Cardiac fibroblast (primary cell): ENCODE measurements around the gene ACYP1.

ENCODE experiments used
- DNase-seq, 2 donors: peaks; one replicate each; pipeline versions ENCODE4 v3.0.0 to v3.0.0-alpha.2; 2010; ENCODE audit warnings: low read depth in 2 of 2
- H3K4me3 ChIP-seq, 2 donors: replicated peaks in 1 of 2; 1 replicate in 1 of 2; 2 replicates in 1 of 2; pipeline ENCODE4 v1.5.1; 2011; ENCODE audit warnings: low read depth in 2 of 2, low read length in 2 of 2, mild to moderate bottlenecking in 2 of 2, moderate library complexity in 1 of 2
- CTCF ChIP-seq: IDR thresholded peaks from one replicate; pipeline ENCODE4 v1.5.1; 2011; ENCODE audit warnings: low read depth, mild to moderate bottlenecking, low read length, inconsistent platforms

ACYP1 gene

DNA sequence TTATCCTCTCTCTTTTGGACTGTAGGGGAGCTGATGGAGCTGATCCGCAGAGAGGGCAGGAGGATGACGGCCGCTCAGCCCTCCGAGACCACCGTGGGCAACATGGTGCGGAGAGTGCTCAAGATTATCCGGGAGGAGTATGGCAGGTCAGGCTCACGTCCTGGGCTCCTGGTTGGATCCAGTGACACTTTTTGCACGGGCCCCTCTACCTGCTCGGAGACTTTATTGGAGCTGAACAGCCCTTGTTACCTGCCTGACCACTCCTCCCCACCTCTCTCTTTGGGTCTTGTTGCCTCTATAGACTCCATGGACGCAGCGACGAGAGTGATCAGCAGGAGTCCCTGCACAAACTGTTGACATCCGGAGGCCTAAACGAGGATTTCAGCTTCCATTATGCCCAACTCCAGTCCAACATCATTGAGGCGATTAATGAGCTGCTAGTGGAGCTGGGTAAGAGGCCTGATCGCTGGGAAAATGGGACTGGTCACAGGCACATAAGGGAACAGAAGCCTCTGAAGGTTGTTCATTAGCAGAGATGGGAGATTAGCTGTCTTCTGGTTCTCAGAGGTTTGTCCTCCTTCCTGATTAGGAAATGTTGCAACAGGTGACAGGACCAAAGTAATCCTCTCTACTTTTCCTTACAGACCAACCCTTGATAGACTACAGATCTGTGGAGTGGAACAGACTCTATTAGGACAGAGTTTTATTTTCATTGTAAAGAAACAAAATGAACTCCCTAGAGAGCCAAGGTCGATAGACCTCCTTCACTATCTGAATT is 60.4 kb downstream of the ACYP1 start:
- TF ChIP-seq CTCF, result no peak
- H3K4me3 ChIP-seq, result peak overlapping the region; percentile 92 to 94
- DNase-seq, result no peak
